Liver (tissue), 3 donors: ENCODE measurements around the gene TXNIP.

ENCODE experiments used
- ATF3 ChIP-seq: IDR thresholded peaks from 2 replicates; pipeline ENCODE4 v1.6.1; 2016; ENCODE audit warnings: antibody characterized with exemption
- CTCF ChIP-seq: fragments of 150-350 bp; IDR thresholded peaks from 2 replicates; pipeline ENCODE4 v1.5.1; 2017; ENCODE audit warnings: improper control_type of control experiment, low read depth, low read length; ENCODE audit not compliant: missing input control
- EGR1 ChIP-seq, 2 donors: IDR thresholded peaks; 2 replicates each; pipeline ENCODE4 v1.6.1; 2016 to 2018; ENCODE audit warnings: antibody characterized with exemption in 2 of 2, low read depth in 2 of 2
- GABPA ChIP-seq, 2 donors: IDR thresholded peaks in 1 of 2; conservative IDR thresholded peaks in 1 of 2; 2 replicates each; pipeline ENCODE4 v1.6.1; 2016; ENCODE audit warnings: antibody characterized with exemption in 2 of 2, mild to moderate bottlenecking in 1 of 2, moderate library complexity in 1 of 2
- HNF4G ChIP-seq: IDR thresholded peaks from 2 replicates; pipeline ENCODE4 v1.6.1; 2016; ENCODE audit warnings: antibody characterized with exemption
- JUND ChIP-seq, 2 donors: IDR thresholded peaks; 2 replicates each; pipeline ENCODE4 v1.6.1; 2016; ENCODE audit warnings: antibody characterized with exemption in 2 of 2
- MAX ChIP-seq: IDR thresholded peaks from 2 replicates; pipeline ENCODE4 v1.6.1; 2016; ENCODE audit warnings: antibody characterized with exemption
- RAD21 ChIP-seq, 2 donors: IDR thresholded peaks; 2 replicates each; pipeline ENCODE4 v1.6.1; 2016; ENCODE audit warnings: antibody characterized with exemption in 2 of 2, mild to moderate bottlenecking in 2 of 2
- REST ChIP-seq: IDR thresholded peaks from 2 replicates; pipeline ENCODE4 v1.6.1; 2016; ENCODE audit warnings: antibody characterized with exemption, mild to moderate bottlenecking
- RXRA ChIP-seq, 2 donors: IDR thresholded peaks; 2 replicates each; pipeline ENCODE4 v1.6.1; 2017 to 2018; ENCODE audit warnings: antibody characterized with exemption in 2 of 2, mild to moderate bottlenecking in 1 of 2
- YY1 ChIP-seq: IDR thresholded peaks from 2 replicates; pipeline ENCODE4 v1.6.1; 2016; ENCODE audit warnings: antibody characterized with exemption, mild to moderate bottlenecking
- donor health status: healthy.
- donor health status: healthy.

GRCh38 chr1:145978471-145978853, 17.9 kb downstream of the TXNIP start:
- TF ChIP-seq ATF3 (no peak), CTCF (no peak), MAX (no peak), GABPA (IDR thresholded peaks at IDR 0.05 in 1 of 2, conservative IDR thresholded peaks at IDR 0.05 in 1 of 2) (no peak), RAD21 (IDR thresholded peaks at IDR 0.05) (no peak), EGR1 (IDR thresholded peaks at IDR 0.05; ENCODE audit: low read depth in 2 of 2) (no peak), YY1 (no peak), RXRA (IDR thresholded peaks at IDR 0.05) (no peak), JUND (IDR thresholded peaks at IDR 0.05) (no peak), REST (no peak), HNF4G (no peak)
